Muscle of leg (tissue), 11 donors: ENCODE measurements around the gene CCL16. TPM values are rescaled to one million over a fixed set of nuclear protein-coding genes. Genes with fewer than 3 reads are reported as not detected.
A peak's percentile ranks its signal among the peaks of the same experiment; 100 is the strongest.

Experiments used
- DNase-seq: peaks from one replicate; pipeline ENCODE4 v3.0.0; 2013
- H3K27ac ChIP-seq: one replicate; pipeline ENCODE4 v1.5.1; 2013; ENCODE audit warnings: mild to moderate bottlenecking, low read length, control low read depth
- H3K27me3 ChIP-seq: one replicate; pipeline ENCODE4 v1.6.1; 2013; ENCODE audit warnings: low read length; ENCODE audit not compliant: control insufficient read depth, insufficient read depth
- H3K36me3 ChIP-seq: one replicate; pipeline ENCODE4 v1.6.1; 2013; ENCODE audit warnings: low read length; ENCODE audit not compliant: control insufficient read depth, insufficient read depth
- H3K4me1 ChIP-seq: one replicate; pipeline ENCODE4 v1.6.1; 2013; ENCODE audit warnings: low read length; ENCODE audit not compliant: control insufficient read depth, insufficient read depth
- H3K4me3 ChIP-seq: one replicate; pipeline ENCODE4 v1.5.1; 2013; ENCODE audit warnings: low read length, control low read depth
- H3K9me3 ChIP-seq: replicated peaks from 2 replicates; pipeline ENCODE4 v1.6.1; 2013; ENCODE audit warnings: low read depth, low read length; ENCODE audit not compliant: control insufficient read depth
- WGBS: methylation state at CpG from one replicate; pipeline ENCODE4 v1.1.5; 2013; ENCODE audit warnings: missing lambda C conversion rate; ENCODE audit not compliant: insufficient coverage; 5-methylcytosine and 5-hydroxymethylcytosine counted together
- polyA plus RNA-seq, 8 donors: library from polyadenylated mRNA; unstranded; fragments of 120-200 nt; gene quantifications; one replicate each; pipeline versions ENCODE4 v1.2.1 to v1.2.3, GENCODE V29; 2013; ENCODE audit warnings: inconsistent platforms in 1 of 8, low replicate concordance in 1 of 8; ENCODE audit not compliant: insufficient read length in 8 of 8, insufficient read depth in 1 of 8
- total RNA-seq: library from RNA; stranded (reverse); fragments of 120-200 nt; gene quantifications from one replicate; pipeline ENCODE4 v1.2.4, GENCODE V29; 2013

Gene CCL16
- total and polyA plus RNA-seq, 9 donors = 0.11 to 0.53 (median 0.19) TPM

- Histone ChIP-seq H3K27me3 (no peaks in the 10 kb centered on the region), H3K9me3 (no peaks in the 10 kb centered on the region), H3K27ac (peak overlapping the region; percentile 15), H3K4me3 (no peak overlapping the region), H3K36me3 (no peaks in the 10 kb centered on the region), H3K4me1 (peaks cover 2% of the 10 kb centered on the region)
- DNase-seq = peak; percentile 26
These were observed 6.9 kb upstream of the CCL16 start for GRCh38 chr17:35988164-35988563.

- peak; percentile 40 for DNase-seq
- H3K36me3 ChIP-seq = no peaks in the 10 kb centered on the region
- WGBS = 50% methylated on average over 1 of the region's 1 CpG
- H3K27ac ChIP-seq = peak within 1 kb of the TSS; percentile 49
- H3K27me3 ChIP-seq = no peaks in the 10 kb centered on the region
- no peak within 1 kb of the TSS for H3K4me3 ChIP-seq
- H3K9me3 ChIP-seq = no peaks in the 10 kb centered on the region
- peaks cover 2% of the 10 kb centered on the region for H3K4me1 ChIP-seq
These were observed 5.3 kb upstream of the CCL16 start, which contains the start of gene CCL14 for GRCh38 chr17:35986643-35987042. CCL14 (minus strand) TSS chr17:35986729; CDS start chr17:35986649, 80 bp downstream.

GRCh38 chr17:35984140-35984539, 2.8 kb upstream of the CCL16 start:
- 100% methylated on average over 5 of the region's 6 CpGs for WGBS
- H3K4me3 ChIP-seq = no peak overlapping the region
- H3K36me3 ChIP-seq = no peaks in the 10 kb centered on the region
- no peaks in the 10 kb centered on the region for H3K27me3 ChIP-seq
- H3K4me1 ChIP-seq = peaks cover 2% of the 10 kb centered on the region
- H3K27ac ChIP-seq = no peak overlapping the region
- no peaks in the 10 kb centered on the region for H3K9me3 ChIP-seq
- DNase-seq = no peak

- Histone ChIP-seq H3K36me3 (no peaks in the 10 kb centered on the region), H3K4me1 (peaks cover 2% of the 10 kb centered on the region), H3K4me3 (no peak overlapping the region), H3K27me3 (no peaks in the 10 kb centered on the region), H3K9me3 (no peaks in the 10 kb centered on the region), H3K27ac (no peak overlapping the region)
- no peak for DNase-seq
- 100% methylated on average over 2 of the region's 3 CpGs for WGBS
These were observed 1.3 kb upstream of the CCL16 start for GRCh38 chr17:35982409-35983191.

- no peak overlapping the region for H3K4me3 ChIP-seq
- H3K4me1 ChIP-seq = peaks cover 2% of the 10 kb centered on the region
- DNase-seq = no peak
- 86% methylated on average over 4 of the region's 4 CpGs for WGBS
- H3K36me3 ChIP-seq = no peaks in the 10 kb centered on the region
- no peaks in the 10 kb centered on the region for H3K9me3 ChIP-seq
- H3K27me3 ChIP-seq = no peaks in the 10 kb centered on the region
- H3K27ac ChIP-seq = no peak overlapping the region
These were observed 622 bp upstream of the CCL16 start for GRCh38 chr17:35981908-35982330.

- H3K36me3 ChIP-seq = no peaks in the 10 kb centered on the region
- no peaks in the 10 kb centered on the region for H3K4me1 ChIP-seq
- H3K4me3 ChIP-seq = no peak overlapping the region
- H3K27me3 ChIP-seq = no peaks in the 10 kb centered on the region
- WGBS = no CpG with 5 or more reads among the region's 3 CpGs
- DNase-seq = no peak
- no peak overlapping the region for H3K27ac ChIP-seq
- H3K9me3 ChIP-seq = no peaks in the 10 kb centered on the region
These were observed 3.0 kb downstream of the CCL16 start for GRCh38 chr17:35978346-35978745.

GRCh38 chr17:35977509-35977908, 3.8 kb downstream of the CCL16 start:
- Histone ChIP-seq H3K27ac (no peak overlapping the region), H3K9me3 (no peaks in the 10 kb centered on the region), H3K27me3 (no peaks in the 10 kb centered on the region), H3K36me3 (no peaks in the 10 kb centered on the region), H3K4me1 (no peaks in the 10 kb centered on the region), H3K4me3 (no peak overlapping the region)
- WGBS = 92% methylated on average over 6 of the region's 7 CpGs
- DNase-seq = no peak

- no peaks in the 10 kb centered on the region for H3K27me3 ChIP-seq
- H3K27ac ChIP-seq = no peak overlapping the region
- DNase-seq = no peak
- 61% methylated on average over 6 of the region's 10 CpGs for WGBS
- H3K9me3 ChIP-seq = no peaks in the 10 kb centered on the region
- H3K36me3 ChIP-seq = no peaks in the 10 kb centered on the region
- no peaks in the 10 kb centered on the region for H3K4me1 ChIP-seq
- no peak overlapping the region for H3K4me3 ChIP-seq
These were observed 7.7 kb downstream of the CCL16 start for GRCh38 chr17:35973333-35974260.

- Histone ChIP-seq H3K27me3 (no peaks in the 10 kb centered on the region), H3K4me1 (no peaks in the 10 kb centered on the region), H3K27ac (no peak overlapping the region), H3K36me3 (no peaks in the 10 kb centered on the region), H3K4me3 (no peak overlapping the region), H3K9me3 (no peaks in the 10 kb centered on the region)
- no peak for DNase-seq
- 62% methylated on average over 2 of the region's 4 CpGs for WGBS
These were observed 8.4 kb downstream of the CCL16 start for GRCh38 chr17:35972945-35973332.

- H3K27ac ChIP-seq = no peak overlapping the region
- WGBS = 92% methylated on average over 2 of the region's 6 CpGs
- H3K36me3 ChIP-seq = no peaks in the 10 kb centered on the region
- no peaks in the 10 kb centered on the region for H3K27me3 ChIP-seq
- H3K9me3 ChIP-seq = no peaks in the 10 kb centered on the region
- H3K4me1 ChIP-seq = no peaks in the 10 kb centered on the region
- no peak overlapping the region for H3K4me3 ChIP-seq
- DNase-seq = no peak
These were observed 8.8 kb downstream of the CCL16 start for GRCh38 chr17:35972535-35972934.
